Measurements from ENCODE around the gene RGN. TPM values are rescaled to one million over a fixed set of nuclear protein-coding genes. Genes with fewer than 3 reads are reported as not detected.

The RGN gene
- total RNA-seq, 4 donors from 2014 or later: 0.59 to 11.3 (median 4.0) TPM

DNA sequence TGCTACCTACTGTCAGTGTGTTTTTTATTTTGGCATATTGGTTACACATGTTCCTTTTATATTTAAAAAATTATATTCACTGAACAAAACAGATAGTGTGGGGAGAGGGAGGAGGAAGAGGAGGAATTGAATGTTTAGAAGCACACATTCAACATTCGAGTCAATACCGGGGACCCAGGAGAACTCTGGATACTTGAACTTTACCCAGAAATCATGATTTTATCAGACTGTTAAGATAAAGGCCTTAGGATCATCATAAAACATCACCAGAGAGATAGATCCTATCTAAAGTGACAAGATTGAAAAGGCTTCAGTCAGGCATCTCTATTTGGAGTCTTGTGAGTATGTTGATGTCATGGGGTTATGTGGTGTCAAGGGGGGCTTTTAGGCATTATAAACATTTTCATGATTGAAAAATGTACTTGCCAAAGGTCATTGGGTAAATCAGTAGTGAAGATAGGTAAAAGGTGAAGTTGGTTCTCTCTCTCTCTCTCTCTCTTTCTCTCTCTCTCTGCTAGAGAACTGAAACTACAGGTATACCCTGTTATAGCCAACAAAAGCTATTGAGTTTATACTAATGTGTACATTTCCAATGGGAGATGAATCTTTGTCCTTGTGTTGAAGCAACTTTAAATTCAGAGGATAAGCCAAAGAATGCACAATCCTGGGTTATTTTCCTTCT is 16.9 kb upstream of the RGN start:
- TF ChIP-seq CTCF (IDR thresholded peaks at IDR 0.05) (no peak), POLR2A (IDR thresholded peaks at IDR 0.05) (no peak)
- H3K36me3 ChIP-seq: no peaks in the 10 kb centered on the region
- intact Hi-C loops (cut with DNase I; ENCODE audit: low total_unique reads): no loop called here

DNA sequence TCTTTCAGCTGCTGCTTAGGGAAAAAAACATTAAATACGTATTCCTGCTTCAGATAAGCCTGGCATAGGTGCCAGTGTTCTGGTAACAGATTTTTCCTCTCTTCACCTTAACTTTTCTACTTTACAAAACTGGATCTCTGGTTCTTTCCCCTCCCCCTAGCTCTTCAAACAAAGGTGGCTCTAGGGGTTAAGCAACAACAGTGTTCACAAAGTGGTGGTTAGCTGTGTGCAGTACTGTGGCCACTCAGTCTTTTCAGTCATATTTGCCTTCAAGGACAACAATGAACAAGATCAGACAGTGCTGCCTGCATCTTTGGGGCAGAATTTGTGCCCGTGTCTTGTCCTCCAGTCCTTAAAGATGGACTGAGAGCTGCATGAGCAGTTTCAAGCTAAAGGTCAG is 15.1 kb upstream of the RGN start:
- DNase-seq: no peak
- no peaks in the 10 kb centered on the region for H3K27me3 ChIP-seq
- no peaks in the 10 kb centered on the region for H3K9me3 ChIP-seq
- H3K27ac ChIP-seq: no peak overlapping the region
- no peak overlapping the region for H3K4me3 ChIP-seq
- intact Hi-C loops (cut with DNase I; ENCODE audit: low total_unique reads): no loop called here
- no peaks in the 10 kb centered on the region for H3K4me1 ChIP-seq
- no peaks in the 10 kb centered on the region for H3K36me3 ChIP-seq
- no peak for TF ChIP-seq CTCF (IDR thresholded peaks at IDR 0.05)

More for the DNA sequence above, 16.9 kb upstream of the RGN start:
- DNase-seq: no peak
- Histone ChIP-seq H3K9me3 (no peaks in the 10 kb centered on the region), H3K27me3 (no peaks in the 10 kb centered on the region), H3K4me3 (no peak overlapping the region), H3K27ac (no peak overlapping the region), H3K4me1 (no peaks in the 10 kb centered on the region)

DNA sequence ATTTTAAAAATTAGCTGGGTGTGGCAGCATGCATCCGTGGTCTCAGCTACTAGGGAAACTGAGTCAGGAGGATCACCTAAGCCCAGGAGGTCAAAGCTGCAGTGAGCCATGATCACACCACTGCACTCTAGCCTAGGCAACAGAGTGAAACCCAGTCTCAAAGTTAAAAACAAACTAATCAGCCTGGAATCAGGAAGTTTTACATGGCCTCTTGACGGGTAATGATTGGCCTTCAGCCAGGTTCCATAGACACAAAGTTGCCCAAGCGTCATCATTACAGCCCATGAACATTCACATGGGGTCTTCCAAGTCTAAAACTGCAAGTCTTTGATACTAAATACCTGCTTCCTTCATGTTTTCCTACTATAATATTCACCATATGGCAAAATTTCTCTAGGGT is 10.0 kb upstream of the RGN start:
- TF ChIP-seq POLR2A (IDR thresholded peaks at IDR 0.05): no peak
- no peak for TF ChIP-seq CTCF (IDR thresholded peaks at IDR 0.05)
- Histone ChIP-seq H3K4me3 (no peak overlapping the region), H3K27me3 (no peaks in the 10 kb centered on the region), H3K4me1 (no peaks in the 10 kb centered on the region), H3K36me3 (no peaks in the 10 kb centered on the region), H3K27ac (no peak overlapping the region), H3K9me3 (no peaks in the 10 kb centered on the region)
- intact Hi-C loops (cut with DNase I; ENCODE audit: low total_unique reads): no loop called here
- DNase-seq: no peak

DNA sequence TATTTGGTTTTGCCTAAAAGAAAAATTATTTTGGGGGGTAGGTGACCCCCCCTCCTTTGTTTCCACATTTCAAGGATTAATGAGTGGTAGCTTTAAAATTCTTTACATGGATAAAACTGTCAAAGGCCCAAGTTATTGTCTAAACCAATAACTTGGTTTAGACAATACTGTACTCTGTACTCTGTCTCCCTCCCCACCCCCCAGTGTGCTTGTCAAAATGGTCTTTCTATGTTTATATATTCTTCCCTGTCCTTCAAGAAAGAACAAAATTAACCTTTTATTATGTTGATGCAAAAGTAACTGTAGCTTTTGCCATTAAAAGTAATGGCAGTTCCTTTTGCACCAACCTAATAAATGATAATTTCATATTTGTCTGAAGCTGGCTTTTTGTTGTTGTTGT is 9.5 kb upstream of the RGN start:
- intact Hi-C loops (cut with DNase I; ENCODE audit: low total_unique reads): no loop called here
- no peaks in the 10 kb centered on the region for H3K27me3 ChIP-seq
- H3K4me3 ChIP-seq: no peak overlapping the region
- H3K27ac ChIP-seq: no peak overlapping the region
- no peak for DNase-seq
- H3K4me1 ChIP-seq: no peaks in the 10 kb centered on the region
- no peak for TF ChIP-seq POLR2A (IDR thresholded peaks at IDR 0.05)
- no peak for TF ChIP-seq CTCF (IDR thresholded peaks at IDR 0.05)
- H3K36me3 ChIP-seq: no peaks in the 10 kb centered on the region
- H3K9me3 ChIP-seq: no peaks in the 10 kb centered on the region

GRCh38 chrX:47080215-47080914 is 2.1 kb downstream of the RGN start:
- H3K27ac ChIP-seq: no peak overlapping the region
- no peak for DNase-seq
- TF ChIP-seq CTCF (IDR thresholded peaks at IDR 0.05) (no peak), POLR2A (IDR thresholded peaks at IDR 0.05) (no peak)
- H3K9me3 ChIP-seq: no peaks in the 10 kb centered on the region
- H3K27me3 ChIP-seq: no peaks in the 10 kb centered on the region
- H3K4me1 ChIP-seq: no peaks in the 10 kb centered on the region
- no peaks in the 10 kb centered on the region for H3K36me3 ChIP-seq
- intact Hi-C loops (cut with DNase I; ENCODE audit: low total_unique reads): no loop called here
- no peak overlapping the region for H3K4me3 ChIP-seq
